OCI-M1 (cell line): Measurements from ENCODE around the gene MRPS24.
"Not testable (repeated sequence)": the region's sequence is repeated elsewhere in the genome, so short reads cannot be mapped to it uniquely, and the experiment has no call there.

Experiments used
- DNase-seq: peaks from one replicate; lab custom pipeline; 2025; lab: John Stamatoyannopoulos, UW

Gene MRPS24

DNA sequence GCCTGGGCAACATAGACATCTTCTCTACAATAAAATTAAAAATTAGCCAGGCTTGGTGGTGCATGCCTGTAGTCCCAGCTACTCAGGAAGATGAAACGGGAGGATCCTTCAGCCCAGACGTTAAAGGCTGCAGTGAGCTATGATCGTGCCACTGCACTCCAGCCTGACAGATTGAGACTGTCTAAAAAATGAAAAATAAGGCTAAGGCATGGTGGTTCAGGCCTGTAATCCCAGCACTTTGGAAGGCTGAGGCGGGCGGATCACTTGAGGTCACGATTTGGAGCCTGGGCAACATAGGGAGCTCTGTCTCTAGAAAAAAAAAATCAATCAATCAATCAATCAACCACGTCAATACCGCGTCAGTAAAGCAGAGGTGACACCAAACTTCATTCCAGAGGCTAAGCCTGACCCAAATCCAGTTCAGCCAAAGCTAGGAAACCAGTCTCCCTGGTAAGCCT, 31.1 kb downstream of the MRPS24 start:
- no peak for DNase-seq

DNA sequence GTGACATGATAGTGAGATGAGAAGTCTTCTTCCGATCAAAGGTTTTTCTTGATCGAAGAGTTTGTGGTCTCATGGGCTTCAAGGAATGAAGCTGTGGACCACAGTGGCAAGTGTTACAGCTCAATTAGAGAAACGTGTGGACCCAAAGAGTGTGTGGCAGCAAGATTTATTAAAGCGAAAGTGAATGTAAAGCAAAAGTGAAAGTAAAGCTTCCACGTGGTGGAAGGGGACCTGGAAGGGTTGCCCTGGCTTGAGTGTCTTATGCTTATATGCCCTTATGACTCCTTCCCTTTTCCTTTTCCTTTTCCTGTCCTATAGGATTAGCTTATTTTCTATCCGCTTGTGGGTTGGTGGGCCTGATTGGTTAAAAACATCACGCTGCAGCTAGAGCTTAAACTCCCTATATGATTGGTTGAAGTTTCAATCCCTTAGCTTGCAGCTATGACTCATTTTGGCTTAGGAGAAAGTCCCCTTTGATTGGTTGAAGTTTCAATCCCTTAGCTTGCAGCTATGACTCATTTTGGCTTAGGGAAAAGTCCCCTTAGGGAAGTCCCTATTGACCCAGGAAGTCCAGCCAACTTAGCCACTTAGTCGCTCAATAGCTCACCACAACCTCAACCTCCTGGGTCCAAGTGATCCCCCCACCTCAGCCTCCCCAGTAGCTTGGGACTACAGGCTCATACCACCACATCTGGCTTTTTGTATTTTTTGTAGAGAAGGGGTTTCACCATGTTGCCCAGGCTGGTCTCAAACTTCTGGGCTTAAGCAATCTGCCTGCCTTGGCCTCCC, 34.7 kb downstream of the MRPS24 start:
- DNase-seq, result peak; percentile 90

DNA sequence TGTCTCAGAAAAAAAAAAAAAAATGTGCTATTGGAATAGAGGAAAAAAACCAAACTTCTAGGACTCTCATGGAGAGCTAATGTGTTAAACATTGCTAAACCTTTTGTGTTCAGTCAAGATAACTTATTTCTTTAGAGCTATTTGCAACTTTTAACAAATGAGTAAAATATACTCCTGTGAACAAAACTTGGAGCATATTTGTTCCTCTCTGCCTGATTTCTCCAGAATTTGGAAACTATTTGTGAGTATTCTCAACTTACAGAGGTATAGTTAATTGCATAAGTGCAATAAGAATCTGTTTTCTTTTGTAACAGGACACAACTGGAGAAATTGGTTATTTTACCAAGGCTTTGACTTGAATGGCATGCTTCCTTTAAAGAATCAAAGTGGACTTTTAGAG, 38.4 kb downstream of the MRPS24 start:
- DNase-seq, result peak; percentile 17

DNA sequence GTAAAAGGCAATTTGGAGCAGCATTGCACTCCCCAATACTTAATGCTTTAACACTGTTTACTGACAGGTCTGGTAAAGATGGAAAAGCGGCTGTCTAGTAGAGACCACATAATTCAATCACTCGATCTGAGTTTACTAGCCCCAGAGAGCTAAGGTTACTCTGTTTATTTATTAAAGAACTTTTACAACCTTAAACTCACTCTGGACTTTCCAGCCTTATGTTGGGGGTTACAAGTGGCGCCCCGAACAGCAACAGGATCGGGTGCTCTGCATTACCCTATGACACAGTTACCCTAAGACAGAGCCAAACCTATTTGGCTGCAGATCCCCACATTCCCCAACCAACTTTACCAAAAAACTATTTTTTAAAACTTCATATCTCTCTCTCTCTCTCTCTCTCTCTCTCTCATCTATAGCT, 43.9 kb downstream of the MRPS24 start:
- no peak for DNase-seq

DNA sequence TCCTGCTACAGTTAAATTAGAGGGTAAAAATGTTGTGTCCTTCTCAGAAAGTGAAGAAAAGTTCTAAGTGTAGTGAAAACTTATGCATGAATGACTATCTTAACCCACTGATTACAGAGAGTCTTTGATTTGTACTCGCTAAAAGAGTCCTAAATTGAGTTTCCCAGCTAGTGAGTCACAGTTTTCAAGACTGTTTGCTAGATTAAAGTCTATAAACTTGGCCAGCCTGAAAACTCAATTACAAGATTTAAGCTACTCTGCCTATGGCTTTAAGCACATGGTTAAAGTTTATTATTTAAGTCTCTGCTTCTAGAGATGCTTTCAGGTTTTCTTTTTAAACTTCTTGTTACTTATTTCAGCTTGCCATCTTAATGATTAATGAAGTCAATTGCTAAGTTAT, 44.4 kb downstream of the MRPS24 start:
- peak; percentile 76 for DNase-seq

DNA sequence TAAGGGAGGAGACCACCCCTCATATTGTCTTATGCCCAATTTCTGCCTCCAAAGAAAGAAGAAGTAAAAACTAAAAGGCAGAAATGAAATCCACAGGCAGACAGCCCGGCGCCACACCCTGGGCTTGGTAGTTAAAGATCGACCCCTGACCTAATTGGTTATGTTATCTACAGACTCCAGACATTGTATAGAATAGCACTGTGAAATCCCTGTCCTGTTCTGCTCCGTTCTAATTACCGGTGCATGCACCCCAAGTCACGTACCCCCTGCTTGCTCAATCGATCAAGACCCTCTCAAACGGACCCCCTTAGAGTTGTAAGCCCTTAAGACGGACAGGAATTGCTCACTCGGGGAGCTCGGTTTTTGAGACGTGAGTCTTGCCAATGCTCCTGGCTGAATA, 44.8 kb downstream of the MRPS24 start:
- peak; percentile 76 for DNase-seq

DNA sequence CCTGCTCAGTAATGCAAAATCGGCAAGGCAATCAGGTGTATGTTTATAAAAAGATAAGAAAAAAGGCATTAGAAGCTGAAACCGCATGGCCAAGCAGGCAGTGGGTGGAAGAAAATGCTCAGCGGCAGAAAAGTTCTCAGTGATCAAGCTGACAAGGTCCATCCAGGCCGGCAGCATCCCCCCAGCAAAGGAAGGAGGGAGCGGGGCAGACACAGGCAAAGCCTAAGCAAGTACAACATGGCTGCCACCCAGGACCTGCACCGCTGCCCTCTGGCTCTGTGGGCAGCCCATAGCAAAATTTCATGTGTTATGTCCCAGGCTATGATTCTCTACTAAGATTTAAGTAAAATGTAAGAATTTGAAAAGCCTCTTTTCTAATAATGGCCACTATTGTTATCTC, 45.4 kb downstream of the MRPS24 start:
- DNase-seq, result peak; percentile 43

DNA sequence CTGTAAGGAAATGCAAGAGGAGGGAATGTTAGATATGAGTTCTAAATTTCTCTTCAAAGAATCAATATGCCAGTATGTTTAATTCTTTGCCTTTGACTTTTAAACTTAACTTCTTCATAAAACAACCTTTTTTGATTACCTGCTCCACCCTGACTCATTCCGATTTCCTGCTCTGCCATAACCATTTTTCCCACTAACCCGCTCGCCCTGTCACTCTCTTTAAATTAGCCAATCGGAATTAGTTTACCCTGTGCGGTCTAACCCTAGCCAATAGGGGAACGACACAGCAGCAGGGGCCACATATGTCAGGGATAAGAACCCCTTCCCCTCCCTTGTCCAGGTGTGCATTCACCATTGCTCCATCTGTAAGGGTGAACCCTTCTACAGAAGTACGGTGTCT, 45.9 kb downstream of the MRPS24 start:
- DNase-seq, result not testable (repeated sequence)
